ENCODE results near the gene CEP85.
A peak's percentile ranks its signal among the peaks of the same experiment; 100 is the strongest.

The CEP85 gene

GRCh38 chr1:26234644-26235370 is 807 bp downstream of the CEP85 start:
- peak overlapping the region; percentile 86 for H3K27ac ChIP-seq
- TF ChIP-seq, protein P1, sequence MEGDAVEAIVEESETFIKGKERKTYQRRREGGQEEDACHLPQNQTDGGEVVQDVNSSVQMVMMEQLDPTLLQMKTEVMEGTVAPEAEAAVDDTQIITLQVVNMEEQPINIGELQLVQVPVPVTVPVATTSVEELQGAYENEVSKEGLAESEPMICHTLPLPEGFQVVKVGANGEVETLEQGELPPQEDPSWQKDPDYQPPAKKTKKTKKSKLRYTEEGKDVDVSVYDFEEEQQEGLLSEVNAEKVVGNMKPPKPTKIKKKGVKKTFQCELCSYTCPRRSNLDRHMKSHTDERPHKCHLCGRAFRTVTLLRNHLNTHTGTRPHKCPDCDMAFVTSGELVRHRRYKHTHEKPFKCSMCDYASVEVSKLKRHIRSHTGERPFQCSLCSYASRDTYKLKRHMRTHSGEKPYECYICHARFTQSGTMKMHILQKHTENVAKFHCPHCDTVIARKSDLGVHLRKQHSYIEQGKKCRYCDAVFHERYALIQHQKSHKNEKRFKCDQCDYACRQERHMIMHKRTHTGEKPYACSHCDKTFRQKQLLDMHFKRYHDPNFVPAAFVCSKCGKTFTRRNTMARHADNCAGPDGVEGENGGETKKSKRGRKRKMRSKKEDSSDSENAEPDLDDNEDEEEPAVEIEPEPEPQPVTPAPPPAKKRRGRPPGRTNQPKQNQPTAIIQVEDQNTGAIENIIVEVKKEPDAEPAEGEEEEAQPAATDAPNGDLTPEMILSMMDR (conservative IDR thresholded peaks at IDR 0.05; ENCODE audit: low read depth): no peak
- CTCF ChIA-PET: interaction anchor here (0.5 to 2.4 kb wide), 10 partner anchors 12 to 227 kb away, joined by 3 to 15 read pairs (median 5); partner anchors contain the start of genes ZNF593 and ZNF593OS
- DNase-seq (ENCODE audit: low spot score): peak; percentile 45
- POLR2A ChIA-PET (ENCODE audit: low non-redundant PET): interaction anchor here (0.5 kb wide), 1 partner anchor 108 kb away, joined by 3 read pairs; no protein-coding TSS in a partner anchor

DNA sequence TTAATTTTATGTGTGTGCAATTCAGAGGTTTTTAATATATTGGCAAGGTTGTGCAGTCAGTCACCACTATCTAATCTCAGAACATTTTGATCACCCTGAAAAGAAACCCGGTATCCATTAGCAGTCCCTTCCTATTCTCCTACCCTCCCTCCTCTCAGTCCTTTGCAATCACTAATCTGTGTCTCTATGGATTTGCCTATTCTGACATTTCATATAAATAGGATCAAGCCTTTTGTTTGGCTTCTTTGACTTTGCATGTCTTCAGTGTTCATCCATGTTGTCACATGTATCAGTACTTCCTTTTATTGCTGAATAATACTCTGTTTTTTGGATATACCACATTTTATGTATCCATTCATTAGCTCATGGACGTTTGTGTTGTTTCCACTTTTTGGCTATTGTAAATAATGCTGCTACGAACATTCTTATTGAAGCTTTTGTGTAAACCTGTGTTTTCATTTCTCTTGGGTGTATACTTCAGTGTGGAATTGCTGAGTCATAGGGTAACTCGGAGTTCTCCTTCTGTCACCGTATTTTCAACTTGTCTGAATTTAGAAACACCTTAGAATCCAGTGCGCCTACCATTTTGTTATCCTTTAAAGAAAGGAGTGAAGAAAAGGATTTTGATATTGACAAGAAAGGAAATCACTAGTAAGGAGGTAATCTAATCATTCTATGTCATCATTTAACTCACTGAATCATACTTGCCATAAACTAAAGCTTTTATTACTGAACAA is 3.4 kb downstream of the CEP85 start:
- no peak for DNase-seq (ENCODE audit: low spot score)
- ChIA-PET CTCF (interaction anchor here (0.5 to 1.3 kb wide), 4 partner anchors 38 to 159 kb away, joined by 3 to 9 read pairs (median 4); no protein-coding TSS in a partner anchor), POLR2A (ENCODE audit: low non-redundant PET) (interaction anchor here (0.6 to 1.0 kb wide), 2 partner anchors 9 to 13 kb away, joined by 9 to 10 read pairs; no protein-coding TSS in a partner anchor)
- TF ChIP-seq, protein P1 (conservative IDR thresholded peaks at IDR 0.05; ENCODE audit: low read depth): no peak
- H3K27ac ChIP-seq: no peak overlapping the region

DNA sequence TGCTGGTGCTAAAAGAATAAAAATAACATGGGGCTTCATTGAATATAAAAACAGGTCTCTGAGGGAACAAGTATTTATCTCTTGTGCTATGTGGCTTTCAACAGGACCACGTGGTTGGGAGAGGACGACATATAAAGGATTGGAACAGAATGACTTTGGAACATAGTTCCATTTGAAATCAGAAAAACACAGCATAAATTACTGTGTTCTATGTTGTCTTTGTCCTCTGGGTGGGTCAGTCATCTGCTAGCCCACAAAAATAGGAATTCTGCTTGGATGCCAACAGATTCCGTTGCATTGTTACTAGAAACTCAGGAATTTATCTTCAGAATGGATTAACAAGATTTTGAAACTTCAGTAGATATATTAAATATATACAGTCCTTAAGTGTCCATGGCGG is 5.9 kb downstream of the CEP85 start:
- ChIA-PET POLR2A (ENCODE audit: low non-redundant PET) (no interaction called here), CTCF (no interaction called here)
- DNase-seq (ENCODE audit: low spot score): no peak

DNA sequence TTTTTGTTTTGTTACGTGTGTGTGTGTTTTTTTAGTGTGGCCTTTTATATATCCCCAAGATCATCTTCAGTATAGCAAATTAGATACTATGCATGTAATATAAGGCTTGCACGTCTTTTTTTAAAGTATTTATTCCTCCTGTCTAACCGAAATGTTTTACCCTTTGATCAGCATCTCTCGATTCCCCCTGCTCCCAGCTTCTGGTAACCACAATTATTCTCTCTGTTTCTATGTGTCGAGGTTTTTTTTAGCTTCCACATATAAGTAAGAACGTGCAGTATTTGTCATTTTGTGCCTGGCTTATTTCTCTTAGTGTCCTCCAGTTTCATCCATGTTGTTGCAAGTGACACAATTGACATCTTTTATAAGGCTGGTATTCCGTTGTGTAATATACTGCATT is 18.7 kb downstream of the CEP85 start:
- CTCF ChIA-PET: no interaction called here
- TF ChIP-seq, protein P1 (conservative IDR thresholded peaks at IDR 0.05; ENCODE audit: low read depth): no peak

More for the DNA sequence above, 5.9 kb downstream of the CEP85 start:
- TF ChIP-seq, protein P1 (conservative IDR thresholded peaks at IDR 0.05; ENCODE audit: low read depth): no peak
- no peak overlapping the region for H3K27ac ChIP-seq

GRCh38 chr1:26254404-26254803 is 20.4 kb downstream of the CEP85 start:
- H3K27ac ChIP-seq: no peak overlapping the region
- ChIA-PET POLR2A (ENCODE audit: low non-redundant PET) (no interaction called here), CTCF (no interaction called here)
- TF ChIP-seq, protein P1 (conservative IDR thresholded peaks at IDR 0.05; ENCODE audit: low read depth): no peak
- DNase-seq (ENCODE audit: low spot score): no peak

More for the DNA sequence above, 18.7 kb downstream of the CEP85 start:
- POLR2A ChIA-PET (ENCODE audit: low non-redundant PET): no interaction called here
- no peak for DNase-seq (ENCODE audit: low spot score)
- no peak overlapping the region for H3K27ac ChIP-seq

DNA sequence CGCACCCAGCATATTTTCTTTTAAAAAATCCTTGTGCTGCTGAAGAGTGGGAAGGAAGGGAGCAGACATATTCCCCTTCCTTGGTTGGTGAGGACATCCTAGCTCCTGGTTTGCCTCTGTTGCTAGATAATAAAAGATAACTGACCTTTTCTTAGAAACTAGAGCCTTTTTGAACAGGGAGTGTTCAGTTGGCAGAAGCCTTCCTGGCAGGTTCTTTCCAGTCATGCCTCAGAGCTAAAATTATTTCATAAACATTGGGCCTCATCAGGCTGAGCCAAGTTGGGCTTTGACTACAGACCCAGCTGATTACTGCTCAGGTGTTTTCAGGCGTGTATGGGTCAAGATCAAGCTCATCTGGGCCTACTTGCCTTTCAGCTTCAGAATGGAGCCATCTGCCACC is 23.2 kb downstream of the CEP85 start:
- H3K27ac ChIP-seq: no peak overlapping the region
- POLR2A ChIA-PET (ENCODE audit: low non-redundant PET): no interaction called here
- CTCF ChIA-PET: interaction anchor here (0.6 kb wide), 1 partner anchor 65 kb away, joined by 3 read pairs; no protein-coding TSS in a partner anchor
- no peak for DNase-seq (ENCODE audit: low spot score)
- TF ChIP-seq, protein P1 (conservative IDR thresholded peaks at IDR 0.05; ENCODE audit: low read depth): no peak

Data from RWPE1 (cell line).